HG03521 (cell line): ENCODE data around the gene GSTCD.

Experiments used
- ATAC-seq: cut with Tn5 transposase; IDR thresholded peaks from one replicate; pipeline ENCODE4 v1.9.1; 2021; ENCODE audit warnings: mild to moderate bottlenecking, moderate library complexity; ENCODE audit not compliant: unreplicated experiment

GSTCD gene

DNA sequence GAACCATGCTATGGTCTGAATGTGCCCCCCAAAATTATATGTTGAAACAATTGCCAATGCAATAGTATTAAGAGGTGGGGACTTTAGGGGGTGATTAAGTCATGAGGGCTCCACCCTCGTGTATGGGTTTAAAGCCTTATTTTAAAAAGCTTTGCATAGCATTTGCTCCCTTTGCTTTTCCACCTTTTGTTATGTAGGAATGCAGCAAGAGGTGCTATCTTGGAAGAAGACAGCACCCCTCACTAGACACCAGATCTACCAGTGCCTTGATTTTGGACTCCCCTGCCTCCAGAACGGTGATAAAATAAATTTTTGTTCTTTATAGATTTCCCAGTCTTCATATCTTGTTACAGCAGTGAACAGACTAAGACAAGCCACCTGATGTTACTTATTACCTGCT, 163.4 kb downstream of the GSTCD start:
- ATAC-seq: no peak

DNA sequence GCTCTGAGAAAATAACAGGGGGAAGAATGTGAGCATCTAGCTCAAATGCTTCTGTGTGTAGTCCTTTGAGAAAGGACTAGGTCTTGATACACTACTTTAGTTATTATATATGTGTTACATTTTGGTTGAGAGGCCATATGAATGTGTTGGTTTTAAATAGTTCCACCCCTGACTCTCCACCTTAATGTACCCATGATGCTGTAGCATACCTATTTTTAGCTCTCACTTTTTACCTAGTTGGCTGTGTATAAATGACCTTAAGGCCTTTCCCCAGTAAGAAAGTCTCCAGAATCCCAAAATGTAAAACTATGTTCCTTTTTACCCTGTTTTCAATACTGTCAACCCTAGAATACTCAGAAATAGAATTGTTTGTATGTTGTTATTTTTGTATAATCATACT, 166.6 kb downstream of the GSTCD start:
- no peak for ATAC-seq

DNA sequence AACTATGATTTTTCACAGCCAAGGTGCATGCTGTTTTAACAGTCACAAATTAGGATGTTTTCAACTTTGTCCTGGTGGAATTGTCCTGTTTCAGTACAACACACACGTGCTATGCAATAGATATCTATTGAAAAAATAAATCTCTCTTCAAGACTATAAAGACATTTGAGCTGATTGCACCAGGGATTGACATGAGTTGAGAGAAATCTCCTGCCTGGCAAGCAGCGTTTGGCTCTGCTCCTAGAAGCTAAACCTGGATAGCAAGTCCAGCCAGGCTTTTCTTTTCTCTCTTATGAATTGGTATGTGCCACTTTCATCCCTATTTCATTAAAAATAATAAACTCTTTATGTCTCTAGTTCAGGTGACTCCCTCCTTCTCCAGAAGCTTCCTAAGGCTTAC, 170.1 kb downstream of the GSTCD start:
- ATAC-seq: no peak

DNA sequence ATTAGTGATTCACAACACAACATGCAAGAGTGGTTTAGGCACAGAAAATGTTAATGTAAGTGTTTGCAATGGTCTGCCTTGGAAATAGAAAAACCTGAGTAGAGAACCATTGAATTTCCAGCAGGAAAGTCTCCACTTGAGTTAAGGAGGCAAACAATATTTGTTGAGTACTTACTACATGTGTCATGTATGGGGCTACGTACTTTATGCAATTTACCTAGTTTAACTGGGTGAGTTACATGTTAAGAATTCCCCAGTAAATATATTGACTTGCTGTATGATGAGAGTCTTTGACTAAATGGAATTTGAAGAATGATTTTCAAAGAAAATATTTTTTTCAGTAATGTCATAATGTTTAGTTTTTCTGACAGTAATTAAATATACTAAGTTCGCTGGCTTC, 178.9 kb downstream of the GSTCD start:
- no peak for ATAC-seq

DNA sequence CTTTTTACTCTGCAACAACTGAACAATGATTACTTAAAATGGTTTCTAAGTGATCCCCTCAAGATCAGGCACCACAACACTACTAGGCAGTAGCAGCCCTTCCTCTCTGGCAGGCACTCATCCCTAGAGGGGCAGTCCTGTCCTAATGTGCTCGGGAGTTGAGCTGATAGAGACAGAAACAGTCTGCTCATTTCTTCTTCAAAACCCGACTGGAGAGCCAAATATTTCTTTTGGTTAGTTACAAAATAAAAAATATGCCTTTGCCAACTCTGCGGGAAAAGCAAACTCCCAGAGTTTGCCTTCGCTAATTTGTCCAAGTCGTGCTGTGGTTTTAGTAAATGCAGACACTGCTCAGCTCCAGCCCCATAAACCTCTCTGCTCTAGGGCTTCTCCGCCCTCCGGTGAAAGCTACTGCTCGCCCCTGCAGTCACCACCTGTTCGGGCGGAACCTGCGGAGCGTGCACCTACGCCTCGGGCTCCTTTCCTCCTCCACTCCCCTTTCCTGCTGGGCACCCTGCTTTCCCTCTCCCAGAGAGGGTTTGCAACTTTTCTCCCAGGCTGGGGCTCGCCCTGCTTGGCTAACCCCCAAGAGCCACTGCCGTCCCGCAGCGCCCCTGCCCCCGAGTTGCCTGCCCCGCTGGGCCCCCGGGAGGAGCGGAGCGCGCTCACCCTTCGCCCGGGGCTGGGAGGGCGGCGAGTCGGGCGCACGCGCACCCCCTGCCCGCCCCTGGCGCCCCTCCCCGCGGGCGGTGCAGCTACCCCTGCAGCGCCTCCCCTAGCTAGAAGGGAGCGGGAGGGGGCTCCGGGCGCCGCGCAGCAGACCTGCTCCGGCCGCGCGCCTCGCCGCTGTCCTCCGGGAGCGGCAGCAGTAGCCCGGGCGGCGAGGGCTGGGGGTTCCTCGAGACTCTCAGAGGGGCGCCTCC, 186.3 kb downstream of the GSTCD start, which contains the start of gene NPNT:
NPNT (plus strand) TSS at position 812 of the 923 bp plus-strand sequence. CDS start 182 bp downstream, outside the sequence.
- ATAC-seq: no peak

- no peak for ATAC-seq
Measured at GRCh38 chr4:105895583-105896460, 187.2 kb downstream of the GSTCD start.

GRCh38 chr4:105896461-105896942, 187.9 kb downstream of the GSTCD start:
- ATAC-seq: no peak
